HPDE6-E6E7 (cell line): Measurements from ENCODE around the gene ASPA.
"Not testable (repeated sequence)": the region's sequence is repeated elsewhere in the genome, so short reads cannot be mapped to it uniquely, and the experiment has no call there.

Source experiments
- DNase-seq: peaks from one replicate; pipeline ENCODE4 v3.0.0; 2011; ENCODE audit warnings: missing footprints; ENCODE audit errors: extremely low spot score

The ASPA gene

DNA sequence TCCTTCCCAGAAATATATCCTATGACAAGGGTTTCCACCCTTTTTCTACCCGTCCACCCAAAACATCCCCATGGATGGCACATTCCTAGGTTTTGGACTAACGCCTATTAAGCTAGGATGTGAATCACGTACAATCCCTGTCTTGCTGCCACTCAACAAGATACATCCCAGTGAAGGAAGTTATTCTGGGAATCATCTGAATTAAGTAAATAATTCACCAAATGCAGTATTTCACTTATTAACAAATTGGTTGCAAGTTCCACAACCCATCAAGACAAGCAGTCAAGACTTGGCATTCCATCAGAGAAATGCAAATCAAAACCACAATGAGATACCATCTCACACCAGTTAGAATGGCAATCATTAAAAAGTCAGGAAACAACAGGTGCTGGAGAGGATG lies 32.1 kb downstream of the ASPA start:
- DNase-seq: no peak

DNA sequence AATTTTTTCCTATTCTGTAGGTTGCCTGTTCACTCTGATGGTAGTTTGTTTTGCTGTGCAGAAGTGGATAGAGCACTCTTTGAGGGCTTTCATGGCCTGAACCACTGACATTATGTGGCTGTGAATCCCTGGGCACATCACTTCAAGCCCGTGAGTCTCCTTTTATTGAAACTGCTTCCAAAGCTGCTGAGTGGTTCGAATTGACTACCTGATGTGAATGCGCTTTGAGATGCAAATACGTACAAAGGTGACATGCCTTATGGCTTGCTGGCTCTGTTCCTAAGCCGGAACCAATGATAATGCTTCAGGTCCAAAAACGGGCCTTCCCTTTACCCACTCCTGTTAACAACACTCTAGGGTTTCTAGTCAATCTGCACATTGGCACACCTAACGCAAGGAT lies 34.3 kb downstream of the ASPA start:
- DNase-seq: no peak

DNA sequence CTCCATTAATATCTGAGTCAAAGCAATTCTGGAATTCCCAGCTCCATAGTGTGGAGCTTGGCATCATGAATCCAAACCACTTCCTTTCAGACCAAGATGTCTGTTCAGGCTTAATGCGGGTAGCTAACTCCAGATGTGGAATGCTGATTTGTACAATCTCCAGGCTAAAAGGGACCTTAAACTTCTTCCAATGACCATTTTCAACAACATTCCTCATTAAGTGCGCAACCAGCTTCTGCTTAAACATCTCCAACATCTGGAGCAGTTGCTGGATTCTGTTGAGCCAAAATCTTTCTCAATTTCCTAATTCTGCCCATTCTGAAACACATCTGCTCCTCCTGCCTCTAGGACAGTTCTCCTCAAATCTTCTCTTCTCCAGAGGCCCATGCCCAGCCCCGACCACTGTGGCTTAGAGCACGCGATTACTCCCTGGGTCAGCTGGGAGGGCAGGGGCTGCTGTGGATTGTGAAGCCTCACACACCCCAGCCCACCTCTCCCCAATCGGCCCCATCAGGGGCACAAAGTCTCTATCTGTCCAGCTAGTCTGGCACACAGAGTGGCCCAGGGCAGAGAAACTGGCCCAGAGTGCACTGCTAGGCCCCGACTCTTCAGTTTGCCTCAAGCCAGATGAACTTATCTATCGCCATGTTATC lies 36.2 kb downstream of the ASPA start:
- DNase-seq: no peak

- DNase-seq: no peak
Measured at GRCh38 chr17:3512505-3513171, 36.8 kb downstream of the ASPA start.

DNA sequence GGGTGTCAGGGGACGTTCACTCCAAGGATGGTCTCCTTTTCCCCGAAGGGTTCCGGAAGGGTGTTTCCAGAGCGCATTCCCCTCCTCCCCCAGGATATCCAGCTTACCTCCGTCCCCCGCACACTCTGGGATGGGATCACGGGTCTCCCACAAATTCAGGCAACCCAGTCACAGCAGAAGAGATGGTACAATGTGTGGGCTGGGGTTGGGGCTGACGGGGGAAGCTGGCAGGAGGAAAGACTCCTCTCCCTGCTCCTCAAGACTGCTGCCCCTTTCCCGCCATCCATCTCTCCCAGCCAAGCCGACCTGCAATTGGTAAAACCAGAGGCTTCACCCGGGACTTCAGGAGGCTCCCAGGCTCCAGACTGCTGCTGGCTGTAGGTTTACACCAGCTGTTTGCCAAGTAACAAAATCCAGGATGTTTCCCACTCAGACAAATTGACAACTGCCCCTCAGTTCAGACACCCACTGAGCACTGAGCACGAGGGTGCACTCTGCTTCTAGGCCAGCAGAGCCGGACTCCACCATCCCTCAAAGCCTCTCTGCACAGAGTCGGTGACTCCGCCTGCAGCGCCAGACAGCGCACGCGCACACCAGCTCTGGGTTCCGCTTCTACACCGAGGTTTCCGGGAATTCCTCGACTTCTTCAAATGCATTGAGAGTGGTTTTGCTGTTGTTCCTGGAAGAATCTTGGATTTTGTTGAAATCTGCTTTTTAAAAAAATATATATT lies 37.7 kb downstream of the ASPA start:
- DNase-seq: no peak

GRCh38 chr17:3514167-3514566 lies 38.4 kb downstream of the ASPA start:
- not testable (repeated sequence) for DNase-seq

- no peak for DNase-seq
Measured at GRCh38 chr17:3514873-3515272, 39.1 kb downstream of the ASPA start.

DNA sequence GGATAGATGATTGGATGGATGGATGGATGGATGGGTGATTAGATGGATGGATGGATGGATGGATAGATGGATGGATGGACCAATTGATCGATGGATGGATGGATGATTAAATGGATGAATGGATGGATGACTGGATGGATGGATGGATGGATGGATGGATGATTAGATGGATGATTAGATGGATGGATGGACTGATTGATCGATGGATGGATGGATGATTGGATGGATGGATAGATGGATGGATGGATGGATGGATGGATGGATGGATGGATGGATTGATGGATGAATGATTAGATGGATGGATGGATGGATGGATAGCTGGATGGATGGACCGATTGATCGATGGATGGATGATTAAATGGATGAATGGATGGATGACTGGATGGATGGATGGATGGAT lies 43.7 kb downstream of the ASPA start:
- not testable (repeated sequence) for DNase-seq

DNA sequence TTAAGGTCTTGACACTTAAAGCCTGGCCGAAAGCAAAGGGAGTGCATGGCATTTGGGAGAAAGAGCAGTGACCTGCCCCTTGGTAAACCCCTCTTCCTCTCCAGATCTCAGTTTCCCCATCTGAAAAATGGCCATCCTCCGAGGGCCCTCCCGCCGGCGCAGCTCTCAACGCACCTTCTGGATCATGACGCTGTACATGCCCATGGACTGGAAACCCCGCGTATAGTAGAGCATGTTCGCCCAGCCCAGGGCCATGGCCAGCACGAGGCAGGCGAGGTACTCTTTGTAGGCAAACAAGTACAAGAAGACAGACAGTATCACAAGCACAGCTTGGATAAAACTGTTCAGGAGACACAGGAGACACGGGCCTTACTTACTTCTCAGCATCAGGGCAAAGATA lies 48.2 kb downstream of the ASPA start:
- no peak for DNase-seq

DNA sequence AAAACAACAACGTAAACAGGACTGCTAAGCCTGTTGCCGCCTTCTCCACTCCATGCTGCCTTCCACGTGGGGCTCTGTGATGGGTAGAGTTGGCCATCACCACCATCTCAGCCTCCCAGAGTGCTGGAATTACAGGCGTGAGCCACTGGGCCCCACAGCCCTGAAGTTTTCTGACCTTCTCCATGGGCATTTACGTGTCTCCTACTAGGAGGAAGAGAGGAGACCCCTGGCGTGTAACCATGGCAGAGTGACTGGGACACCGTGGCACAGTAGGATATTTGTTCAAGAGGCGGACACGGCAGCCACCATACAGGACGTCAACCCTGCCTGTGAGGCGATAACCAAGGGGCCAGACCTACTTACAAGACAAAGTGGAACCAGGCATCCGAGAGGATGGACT lies 50.7 kb downstream of the ASPA start:
- no peak for DNase-seq

- no peak for DNase-seq
Measured at GRCh38 chr17:3526971-3527370, 51.2 kb downstream of the ASPA start.

- DNase-seq: no peak
Measured at GRCh38 chr17:3527468-3527867, 51.7 kb downstream of the ASPA start.

GRCh38 chr17:3527896-3528295 lies 52.1 kb downstream of the ASPA start:
- no peak for DNase-seq

DNA sequence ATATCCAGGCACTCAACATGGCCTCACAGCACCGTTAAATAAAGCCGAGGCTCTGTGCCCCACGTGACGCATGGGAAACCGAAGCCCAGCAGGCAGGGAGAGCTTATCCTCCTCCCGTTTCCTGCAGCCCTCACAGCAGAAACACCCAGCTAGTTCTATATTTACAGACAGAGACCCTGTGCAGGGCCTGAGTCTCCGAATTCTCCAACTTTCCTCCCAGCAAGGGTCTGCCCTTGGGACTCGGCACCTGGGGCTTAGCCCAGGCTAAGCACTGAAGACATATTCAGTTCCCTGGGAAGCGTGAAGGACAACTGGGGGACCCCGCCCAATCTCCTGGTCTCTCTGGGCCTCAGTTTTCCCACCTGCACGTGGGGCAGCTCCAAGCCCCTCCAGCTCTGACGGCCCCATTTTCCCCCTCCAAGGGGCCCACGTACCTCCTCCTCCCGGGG lies 52.6 kb downstream of the ASPA start:
- no peak for DNase-seq

DNA sequence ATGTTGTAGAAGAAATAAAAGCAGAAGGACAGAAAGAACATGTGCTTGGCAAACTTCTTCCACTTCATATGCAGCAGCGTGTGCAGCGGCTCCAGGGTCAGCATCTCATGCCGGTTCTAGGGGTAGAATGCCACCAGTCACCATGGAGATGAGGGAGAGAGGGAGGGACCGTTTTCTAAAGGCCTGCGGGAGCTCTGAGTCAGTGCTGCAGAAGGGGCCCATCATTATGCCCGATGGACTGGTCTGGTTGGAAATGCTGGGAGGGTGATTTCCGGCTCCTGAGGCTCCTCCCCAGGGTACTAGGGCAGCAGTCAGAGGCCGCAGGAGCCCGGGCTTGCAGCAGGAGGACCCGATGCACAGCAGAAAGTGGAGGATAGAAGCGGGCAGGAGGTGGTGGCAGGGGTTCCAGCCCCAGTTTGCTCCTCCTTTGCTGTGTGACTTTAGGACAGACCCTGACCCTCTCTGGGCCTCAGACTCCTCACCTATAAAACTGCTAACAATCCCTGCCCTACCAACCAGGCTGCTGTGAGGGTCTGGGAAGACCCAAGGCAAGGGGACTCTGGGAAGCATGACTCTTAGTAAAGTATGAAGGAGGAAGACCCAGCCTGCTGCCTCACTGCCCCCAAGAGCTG lies 53.2 kb downstream of the ASPA start:
- DNase-seq: no peak

DNA sequence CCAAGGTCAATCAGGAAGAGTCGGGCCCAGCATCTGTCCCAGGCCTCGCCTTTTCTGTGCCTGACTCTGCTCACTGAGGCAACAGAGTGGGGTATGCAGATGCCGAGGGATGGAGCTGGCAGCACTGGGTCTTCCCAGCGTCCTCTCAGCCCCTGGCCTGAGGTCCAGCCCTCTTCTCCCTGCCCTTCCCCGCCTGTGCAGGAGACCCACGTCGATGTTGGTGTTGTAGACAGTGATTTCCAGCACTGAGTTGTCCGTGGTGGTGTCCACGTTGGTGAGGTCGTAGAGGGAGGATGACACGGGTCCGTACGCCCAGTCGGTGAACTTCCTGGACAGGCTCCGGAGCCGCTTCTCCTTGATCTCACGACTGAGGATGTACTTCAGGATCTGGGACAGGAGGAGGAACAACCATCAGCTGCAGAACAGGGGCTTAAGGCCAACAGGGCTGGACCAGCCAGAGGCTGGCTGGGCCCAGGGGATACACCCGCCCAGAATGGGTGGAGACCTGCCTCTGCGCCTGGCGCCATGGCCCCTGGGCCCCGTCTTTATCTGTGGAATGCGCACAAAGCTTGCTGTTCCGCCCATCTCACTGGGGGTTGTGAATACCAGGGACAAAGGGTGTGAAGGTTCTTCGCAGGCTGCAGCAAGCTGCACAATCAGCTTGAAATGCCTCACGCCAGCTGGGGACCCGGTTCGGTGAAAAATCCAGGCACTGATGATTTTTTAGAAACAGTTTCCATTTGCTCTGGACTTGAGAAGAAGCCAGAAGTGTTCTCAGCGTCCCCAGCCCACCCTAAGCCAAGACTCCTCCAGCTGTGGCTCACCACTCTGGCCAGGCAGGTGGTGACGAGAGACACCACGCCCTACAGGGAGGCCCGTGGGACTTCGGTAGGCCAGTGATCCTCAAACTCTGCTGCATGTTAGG lies 54.3 kb downstream of the ASPA start:
- DNase-seq: no peak

DNA sequence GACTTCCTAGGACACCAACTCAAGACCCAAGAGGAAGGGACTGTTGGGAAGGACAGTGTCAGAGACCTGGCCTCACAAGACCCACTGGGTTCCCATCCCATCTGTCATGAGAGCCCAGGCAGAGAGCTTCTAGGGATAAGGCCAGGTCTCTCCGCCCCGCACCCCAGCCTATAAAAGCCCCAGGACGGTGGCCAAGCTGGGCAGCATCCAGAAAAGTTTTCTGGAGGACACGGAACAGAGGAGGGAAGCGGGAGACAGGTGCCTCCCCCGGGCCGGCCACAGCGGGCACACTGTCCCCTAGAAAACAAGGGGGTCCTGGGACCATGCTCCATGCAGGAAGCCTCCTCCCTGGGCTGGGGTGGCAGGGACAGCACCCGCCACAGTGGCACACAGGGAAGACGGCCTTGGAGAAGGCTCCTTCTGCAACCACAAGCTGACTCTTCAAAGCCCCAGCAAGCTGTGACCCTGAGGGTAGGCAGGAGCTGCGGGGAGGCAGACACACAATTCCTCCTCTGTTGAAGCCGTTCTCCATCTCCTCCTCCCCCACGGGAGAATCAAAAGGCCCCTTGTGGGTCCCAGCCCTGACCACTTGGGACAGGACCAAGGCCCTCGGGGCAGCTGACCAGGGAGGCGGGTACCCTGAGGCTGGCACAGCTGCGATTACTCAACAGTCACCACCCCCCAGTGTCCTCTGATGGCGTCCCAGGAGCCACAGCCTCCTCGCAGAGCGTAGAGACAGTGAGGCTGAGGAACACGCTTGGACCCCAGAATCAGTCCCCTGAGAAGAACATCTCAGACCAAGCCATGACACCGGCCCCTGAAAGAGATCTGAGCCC lies 55.7 kb downstream of the ASPA start:
- no peak for DNase-seq

DNA sequence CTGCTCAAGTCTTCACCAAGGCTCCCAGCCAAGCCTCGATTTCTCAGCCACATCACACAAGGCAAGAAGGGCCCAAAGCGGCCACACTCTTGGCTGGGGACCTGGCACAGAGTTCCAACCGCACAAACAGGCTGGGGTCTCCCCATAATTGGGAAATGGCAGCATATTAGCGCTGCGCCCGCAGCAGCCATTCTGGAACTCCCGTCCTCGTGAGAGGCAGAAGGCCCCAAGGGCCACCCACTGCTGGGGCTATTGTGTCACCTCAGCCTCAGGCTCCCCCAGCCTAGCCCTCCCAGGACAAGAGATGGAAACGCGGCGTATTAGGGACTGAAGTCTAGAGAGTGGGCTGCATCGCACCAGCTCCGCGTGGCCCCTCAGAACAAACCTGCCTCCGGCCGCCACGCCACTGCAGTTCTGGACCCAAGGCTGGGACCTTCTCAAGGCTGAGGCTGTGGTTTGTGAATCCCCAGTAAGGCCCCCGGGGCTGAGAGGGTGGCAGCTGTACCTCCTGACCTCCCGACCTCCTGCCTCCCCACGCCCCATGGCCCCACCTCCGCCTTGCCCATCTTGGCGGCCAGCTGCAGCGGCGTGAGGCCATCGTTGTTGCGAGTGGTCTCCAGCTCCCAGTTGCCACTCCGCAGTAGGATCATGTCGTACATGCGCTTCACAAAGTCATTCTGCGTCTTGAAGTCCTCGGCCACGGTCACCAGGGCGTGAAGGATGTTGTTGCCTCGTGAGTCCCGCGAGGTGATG lies 56.5 kb downstream of the ASPA start:
- DNase-seq: no peak

- DNase-seq: no peak
Measured at GRCh38 chr17:3532859-3533142, 57.0 kb downstream of the ASPA start.

GRCh38 chr17:3533752-3534151 lies 58.0 kb downstream of the ASPA start:
- no peak for DNase-seq
